Fibroblast of gingiva (primary cell): ENCODE measurements around the gene CCDC200.
"Not testable (repeated sequence)": the region's sequence is repeated elsewhere in the genome, so short reads cannot be mapped to it uniquely, and the experiment has no call there.

ENCODE experiments used
- DNase-seq: peaks from one replicate; pipeline ENCODE4 v3.0.0-alpha.2; 2011; ENCODE audit warnings: low read depth

Gene CCDC200

DNA sequence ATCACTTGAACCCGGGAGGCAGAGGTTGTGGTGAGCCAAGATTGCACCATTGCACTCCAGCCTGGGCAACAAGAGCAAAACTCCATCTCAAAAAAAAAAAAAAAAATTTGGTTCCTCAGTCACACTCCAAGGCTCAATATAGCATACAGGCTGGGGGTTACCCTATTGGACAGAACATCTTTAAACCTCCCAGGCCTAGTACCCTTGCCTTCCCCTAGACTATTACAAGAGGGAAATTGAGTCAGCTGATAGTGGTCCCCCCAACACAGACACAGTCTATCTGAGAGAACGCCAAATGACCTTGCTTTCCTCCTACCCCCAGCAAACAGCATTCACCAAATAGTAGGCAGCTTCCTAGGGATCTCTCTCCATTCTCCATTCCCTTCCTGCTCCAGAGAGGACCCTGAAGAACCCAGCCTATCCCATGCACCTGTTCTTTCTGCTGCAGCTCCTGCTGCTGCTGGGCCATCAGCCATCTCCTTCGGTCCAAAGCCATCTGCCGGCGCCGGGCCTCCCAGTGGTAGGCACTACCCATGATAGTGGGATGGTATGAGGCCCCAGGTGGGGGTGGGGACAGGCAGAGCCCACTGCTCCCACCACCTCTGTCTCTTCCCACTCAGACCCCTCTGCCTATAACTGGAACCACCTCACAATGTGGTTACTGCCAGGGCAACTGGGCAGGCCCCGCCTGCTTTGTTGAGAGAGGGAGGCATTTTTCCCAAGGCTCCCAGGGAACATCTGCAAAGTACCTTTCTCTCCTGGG lies at the start of gene CCDC200:
CCDC200 (minus strand) TSS at position 604 of the 763 bp plus-strand sequence; CDS start at position 535, 69 bp downstream.
- DNase-seq: not testable (repeated sequence)

DNA sequence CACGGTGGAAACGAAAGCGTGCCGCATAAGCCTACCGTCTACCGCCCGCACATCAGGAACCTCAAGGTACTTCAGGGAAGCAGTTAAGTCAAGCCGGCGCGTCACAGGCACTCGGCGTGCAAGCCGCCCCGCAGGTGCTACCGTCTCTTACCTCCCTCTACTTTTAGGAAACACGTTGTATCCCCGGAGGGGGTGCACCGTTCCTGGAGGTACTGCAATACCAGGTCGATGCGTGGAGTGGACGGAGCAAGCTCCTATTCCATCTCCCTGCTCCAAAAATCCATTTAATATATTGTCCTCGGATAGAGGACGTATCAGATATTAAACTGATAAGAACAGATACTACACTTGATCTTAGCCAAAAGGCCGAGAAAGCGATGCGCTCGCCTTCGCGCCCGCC lies 44.5 kb upstream of the CCDC200 start:
- not testable (repeated sequence) for DNase-seq

DNA sequence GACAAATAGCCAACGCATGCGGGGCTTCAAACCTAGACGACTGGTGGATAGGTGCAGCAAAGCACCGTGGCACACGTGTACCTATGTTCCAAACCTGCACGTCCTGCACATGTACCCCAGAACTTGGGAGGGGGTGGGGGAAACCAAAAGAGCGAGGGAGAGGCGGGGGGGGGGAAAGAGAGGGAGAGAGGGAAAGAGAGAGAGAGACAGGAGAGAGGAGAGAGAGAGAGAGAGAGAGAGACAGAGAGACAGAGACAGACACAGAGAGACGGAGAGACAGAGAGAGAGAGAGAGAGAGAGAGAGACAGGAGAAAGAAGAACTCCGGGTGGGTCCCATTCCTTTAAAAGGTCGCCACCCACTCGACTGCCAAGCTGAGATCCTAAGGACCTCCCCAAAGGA lies 44.1 kb upstream of the CCDC200 start:
- DNase-seq: not testable (repeated sequence)

DNA sequence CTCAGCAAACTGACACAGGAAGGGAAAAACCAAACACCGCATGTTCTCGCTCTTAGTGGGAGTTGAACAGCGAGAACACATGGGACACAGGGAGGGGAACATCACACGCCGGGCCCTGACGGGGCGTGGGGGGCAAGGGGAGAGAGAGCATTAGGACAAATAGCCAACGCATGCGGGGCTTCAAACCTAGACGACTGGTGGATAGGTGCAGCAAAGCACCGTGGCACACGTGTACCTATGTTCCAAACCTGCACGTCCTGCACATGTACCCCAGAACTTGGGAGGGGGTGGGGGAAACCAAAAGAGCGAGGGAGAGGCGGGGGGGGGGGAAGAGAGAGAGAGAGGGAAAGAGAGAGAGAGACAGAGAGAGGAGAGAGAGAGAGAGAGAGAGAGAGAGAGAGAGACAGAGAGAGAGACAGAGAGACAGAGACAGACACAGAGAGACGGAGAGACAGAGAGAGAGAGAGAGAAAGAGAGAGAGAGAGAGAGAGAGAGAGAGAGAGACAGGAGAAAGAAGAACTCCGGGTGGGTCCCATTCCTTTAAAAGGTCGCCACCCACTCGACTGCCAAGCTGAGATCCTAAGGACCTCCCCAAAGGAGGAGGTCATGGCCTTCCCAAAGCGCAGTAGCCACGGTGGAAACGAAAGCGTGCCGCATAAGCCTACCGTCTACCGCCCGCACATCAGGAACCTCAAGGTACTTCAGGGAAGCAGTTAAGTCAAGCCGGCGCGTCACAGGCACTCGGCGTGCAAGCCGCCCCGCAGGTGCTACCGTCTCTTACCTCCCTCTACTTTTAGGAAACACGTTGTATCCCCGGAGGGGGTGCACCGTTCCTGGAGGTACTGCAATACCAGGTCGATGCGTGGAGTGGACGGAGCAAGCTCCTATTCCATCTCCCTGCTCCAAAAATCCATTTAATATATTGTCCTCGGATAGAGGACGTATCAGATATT lies 42.4 kb upstream of the CCDC200 start:
- not testable (repeated sequence) for DNase-seq

DNA sequence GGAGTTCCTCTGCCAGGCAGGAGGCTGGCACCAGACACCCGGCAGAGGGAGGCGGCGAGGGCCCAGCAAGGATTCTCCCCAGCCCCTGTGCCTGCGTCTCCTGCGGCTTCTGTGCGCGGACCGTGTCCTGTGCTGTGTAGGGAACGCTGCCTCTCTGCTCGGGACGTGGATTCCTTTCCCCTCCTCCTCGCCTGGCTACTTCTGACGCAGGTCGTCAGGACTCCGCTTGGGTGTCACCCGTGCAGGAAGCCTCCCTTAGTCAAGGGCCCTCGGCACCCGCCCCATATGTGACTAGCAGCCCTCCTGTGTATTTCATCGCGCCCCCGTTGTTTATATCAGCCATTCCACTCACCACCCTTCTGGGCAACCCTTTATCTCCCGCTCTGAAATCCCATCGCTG lies 18.0 kb upstream of the CCDC200 start:
- DNase-seq: not testable (repeated sequence)

DNA sequence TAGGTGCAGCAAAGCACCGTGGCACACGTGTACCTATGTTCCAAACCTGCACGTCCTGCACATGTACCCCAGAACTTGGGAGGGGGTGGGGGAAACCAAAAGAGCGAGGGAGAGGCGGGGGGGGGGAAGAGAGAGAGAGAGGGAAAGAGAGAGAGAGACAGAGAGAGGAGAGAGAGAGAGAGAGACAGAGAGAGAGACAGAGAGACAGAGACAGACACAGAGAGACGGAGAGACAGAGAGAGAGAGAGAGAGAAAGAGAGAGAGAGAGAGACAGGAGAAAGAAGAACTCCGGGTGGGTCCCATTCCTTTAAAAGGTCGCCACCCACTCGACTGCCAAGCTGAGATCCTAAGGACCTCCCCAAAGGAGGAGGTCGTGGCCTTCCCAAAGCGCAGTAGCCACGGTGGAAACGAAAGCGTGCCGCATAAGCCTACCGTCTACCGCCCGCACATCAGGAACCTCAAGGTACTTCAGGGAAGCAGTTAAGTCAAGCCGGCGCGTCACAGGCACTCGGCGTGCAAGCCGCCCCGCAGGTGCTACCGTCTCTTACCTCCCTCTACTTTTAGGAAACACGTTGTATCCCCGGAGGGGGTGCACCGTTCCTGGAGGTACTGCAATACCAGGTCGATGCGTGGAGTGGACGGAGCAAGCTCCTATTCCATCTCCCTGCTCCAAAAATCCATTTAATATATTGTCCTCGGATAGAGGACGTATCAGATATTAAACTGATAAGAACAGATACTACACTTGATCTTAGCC lies 12.4 kb upstream of the CCDC200 start:
- not testable (repeated sequence) for DNase-seq

DNA sequence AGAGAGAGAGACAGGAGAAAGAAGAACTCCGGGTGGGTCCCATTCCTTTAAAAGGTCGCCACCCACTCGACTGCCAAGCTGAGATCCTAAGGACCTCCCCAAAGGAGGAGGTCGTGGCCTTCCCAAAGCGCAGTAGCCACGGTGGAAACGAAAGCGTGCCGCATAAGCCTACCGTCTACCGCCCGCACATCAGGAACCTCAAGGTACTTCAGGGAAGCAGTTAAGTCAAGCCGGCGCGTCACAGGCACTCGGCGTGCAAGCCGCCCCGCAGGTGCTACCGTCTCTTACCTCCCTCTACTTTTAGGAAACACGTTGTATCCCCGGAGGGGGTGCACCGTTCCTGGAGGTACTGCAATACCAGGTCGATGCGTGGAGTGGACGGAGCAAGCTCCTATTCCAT lies 11.2 kb upstream of the CCDC200 start:
- DNase-seq: not testable (repeated sequence)

DNA sequence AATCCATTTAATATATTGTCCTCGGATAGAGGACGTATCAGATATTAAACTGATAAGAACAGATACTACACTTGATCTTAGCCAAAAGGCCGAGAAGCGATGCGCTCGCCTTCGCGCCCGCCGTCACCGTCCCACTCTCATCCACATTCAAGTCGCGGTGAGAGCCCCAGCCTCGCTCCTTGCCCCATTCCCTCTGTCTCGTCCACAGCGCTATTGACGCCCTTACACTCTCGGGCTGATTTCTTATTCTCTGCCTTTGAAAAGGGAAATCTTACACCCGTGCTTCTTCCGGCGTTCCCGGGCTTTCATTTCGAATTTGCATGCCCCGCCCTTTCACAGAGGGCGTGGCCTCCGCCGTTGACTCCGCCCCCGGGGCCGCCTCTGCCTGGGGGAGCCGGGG lies 5.5 kb upstream of the CCDC200 start, which contains the start of gene RNU2-1:
RNU2-1 (minus strand) TSS at position 101 of the 400 bp plus-strand sequence.
- not testable (repeated sequence) for DNase-seq

DNA sequence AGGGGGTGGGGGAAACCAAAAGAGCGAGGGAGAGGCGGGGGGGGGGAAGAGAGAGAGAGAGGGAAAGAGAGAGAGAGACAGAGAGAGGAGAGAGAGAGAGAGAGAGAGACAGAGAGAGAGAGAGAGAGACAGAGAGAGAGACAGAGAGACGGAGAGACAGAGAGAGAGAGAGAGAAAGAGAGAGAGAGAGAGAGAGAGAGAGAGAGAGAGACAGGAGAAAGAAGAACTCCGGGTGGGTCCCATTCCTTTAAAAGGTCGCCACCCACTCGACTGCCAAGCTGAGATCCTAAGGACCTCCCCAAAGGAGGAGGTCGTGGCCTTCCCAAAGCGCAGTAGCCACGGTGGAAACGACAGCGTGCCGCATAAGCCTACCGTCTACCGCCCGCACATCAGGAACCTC lies 4.8 kb upstream of the CCDC200 start:
- DNase-seq: not testable (repeated sequence)

DNA sequence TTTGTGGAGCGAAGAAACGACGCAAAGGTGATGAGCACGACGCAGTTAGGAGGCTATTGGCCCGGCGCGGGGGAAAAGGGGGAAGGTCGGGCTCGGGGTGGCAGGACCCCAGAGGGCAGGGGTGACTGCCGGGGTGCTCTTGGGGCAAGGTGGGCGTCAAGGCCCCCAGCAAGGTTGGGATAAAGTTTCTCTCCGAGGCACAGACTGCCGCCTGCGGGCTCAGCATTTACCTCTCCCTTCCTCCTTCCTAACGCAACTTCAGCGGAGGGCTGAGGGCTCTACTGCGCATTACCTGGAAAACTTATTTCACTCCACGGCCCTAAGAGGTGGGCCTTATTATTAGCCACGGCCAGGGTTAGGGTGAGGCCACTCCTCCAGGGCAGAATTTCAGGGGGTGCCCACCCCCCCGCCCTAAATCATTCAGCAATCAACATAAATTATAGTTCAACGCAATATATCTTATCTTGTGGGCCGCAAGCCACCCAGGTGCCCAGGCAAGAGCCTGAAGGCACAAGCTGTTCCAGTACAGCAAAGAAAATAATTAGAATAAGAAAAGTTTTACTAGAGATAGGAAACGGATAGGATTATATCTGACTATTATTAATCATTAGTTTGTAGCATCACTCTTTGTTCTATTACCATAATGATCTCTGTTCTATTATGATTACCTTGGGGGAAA lies 3.7 kb upstream of the CCDC200 start:
- peak; percentile 0 for DNase-seq

DNA sequence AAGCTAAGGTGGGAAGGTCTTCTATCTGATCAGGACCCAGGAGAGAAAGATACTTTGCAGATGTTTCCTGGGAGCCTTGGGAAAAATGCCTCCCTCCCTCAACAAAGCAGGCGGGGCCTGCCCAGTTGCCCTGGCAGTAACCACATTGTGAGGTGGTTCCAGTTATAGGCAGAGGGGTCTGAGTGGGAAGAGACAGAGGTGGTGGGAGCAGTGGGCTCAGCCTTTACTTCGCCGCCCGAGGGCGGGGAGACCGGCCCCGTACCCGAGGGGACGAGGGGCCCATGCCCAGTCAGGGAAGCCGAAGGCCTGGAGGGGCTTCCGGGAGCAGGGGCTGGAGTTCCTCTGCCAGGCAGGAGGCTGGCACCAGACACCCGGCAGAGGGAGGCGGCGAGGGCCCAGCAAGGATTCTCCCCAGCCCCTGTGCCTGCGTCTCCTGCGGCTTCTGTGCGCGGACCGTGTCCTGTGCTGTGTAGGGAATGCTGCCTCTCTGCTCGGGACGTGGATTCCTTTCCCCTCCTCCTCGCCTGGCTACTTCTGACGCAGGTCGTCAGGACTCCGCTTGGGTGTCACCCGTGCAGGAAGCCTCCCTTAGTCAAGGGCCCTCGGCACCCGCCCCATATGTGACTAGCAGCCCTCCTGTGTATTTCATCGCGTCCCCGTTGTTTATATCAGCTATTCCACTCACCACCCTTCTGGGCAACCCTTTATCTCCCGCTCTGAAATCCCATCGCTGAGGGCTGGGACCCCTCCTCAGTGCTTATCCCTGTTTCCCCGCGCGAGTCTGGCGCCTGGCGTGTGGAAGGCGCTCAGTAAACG lies 3.0 kb upstream of the CCDC200 start:
- DNase-seq: not testable (repeated sequence)

DNA sequence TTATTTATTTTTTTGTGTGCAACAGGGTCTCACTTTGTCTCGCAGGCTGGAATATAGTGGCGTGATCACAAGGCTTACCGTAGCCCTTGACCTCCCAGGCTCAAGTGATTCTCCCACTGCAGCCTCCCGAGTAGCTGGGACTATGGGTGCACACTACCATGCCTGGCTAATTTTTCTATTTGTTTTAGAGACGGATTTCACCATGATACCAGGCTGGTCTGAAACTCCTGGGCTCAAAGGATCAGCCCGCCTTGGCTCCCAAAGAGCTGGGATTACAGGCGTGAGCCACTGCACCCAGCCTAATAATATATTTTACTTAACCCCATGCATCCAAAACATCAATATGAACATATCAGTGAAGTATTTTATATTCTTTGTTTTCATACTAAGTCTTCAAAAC lies 2.0 kb downstream of the CCDC200 start:
- DNase-seq: no peak

DNA sequence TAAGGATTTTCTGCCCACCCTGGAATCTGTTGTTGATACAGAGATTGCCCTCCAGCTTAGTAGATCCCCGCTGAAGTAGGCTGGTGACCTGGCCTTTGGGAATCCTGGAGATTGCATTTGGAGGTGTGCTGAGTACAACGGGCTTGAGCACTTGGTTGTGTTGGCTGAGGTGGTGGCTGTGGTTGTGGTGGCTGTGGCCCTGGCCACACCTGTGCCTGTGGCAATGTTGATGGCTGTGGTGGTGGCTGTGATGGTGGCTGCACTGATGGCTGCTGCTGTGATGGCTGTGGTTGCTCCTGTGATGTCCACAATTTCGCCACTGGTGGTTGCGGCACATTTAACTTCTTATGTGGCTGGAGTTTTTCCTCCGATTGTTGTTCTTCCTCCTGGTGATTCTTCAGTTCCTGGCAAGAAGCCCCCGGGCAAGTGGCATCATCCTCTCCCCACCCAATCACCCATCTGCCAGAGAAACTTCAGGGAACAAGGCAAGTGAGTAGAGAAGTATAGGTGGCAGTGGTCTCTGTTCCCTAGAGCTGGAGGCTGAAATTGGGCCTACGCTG lies 4.2 kb downstream of the CCDC200 start:
- no peak for DNase-seq

DNA sequence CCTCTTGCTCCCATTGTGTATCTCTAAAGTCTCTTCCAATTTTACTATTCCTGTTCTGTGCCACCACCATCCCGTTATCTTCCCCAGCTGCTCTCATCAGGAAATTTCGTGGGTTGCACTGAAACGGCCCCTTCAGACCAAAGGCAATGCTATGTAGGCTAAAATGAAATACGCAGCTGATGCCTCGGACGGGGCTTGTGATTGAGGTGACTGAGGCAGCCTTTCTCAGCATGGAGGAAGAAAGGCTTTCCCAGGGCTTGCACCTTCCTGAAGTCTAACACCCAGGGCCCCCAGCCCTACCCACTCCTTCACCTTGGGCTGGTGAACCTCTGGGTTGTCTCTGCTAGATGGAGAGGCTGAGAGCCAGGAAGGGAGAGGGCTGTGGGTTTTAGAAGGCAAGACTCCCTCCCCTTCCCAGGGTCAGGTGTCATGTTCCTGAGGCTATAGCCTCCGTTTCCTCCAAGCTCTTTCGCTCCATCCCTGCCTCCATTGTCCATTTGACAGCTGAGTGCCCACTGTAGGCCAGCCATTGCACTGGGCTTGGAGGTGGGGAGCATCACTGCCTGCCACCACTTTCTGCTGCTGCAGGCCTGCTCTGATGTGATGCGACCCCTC lies 7.8 kb downstream of the CCDC200 start:
- DNase-seq: no peak

DNA sequence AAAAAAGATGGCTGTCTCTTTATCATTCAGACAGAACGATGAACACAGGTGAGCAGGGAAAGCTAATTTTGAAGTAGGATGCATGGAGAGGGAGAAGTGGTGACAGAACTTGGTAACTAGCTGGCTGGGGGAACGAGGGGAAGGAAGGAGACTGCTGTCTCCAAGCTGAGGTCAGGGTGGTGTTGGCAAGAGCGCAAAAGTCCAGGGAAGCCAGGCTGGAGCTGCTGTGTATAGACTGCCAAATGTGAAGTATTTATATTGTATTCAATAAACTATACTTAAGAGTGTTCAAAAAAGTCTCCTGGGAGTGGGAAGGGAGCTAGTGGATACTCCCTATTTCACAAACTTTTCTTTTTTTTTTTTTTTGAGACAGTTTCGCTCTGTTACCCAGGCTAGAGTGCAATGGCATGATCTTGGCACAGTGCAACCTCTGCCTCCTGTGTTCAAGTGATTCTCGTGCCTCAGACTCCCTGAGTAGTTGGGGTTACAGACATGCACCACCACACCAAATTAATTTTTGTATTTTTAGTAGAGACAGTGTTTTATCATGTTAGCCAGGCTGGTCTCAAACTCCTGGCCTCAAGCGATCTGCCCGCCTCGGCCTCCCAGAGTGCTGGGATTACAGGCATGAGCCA lies 8.6 kb downstream of the CCDC200 start:
- no peak for DNase-seq

DNA sequence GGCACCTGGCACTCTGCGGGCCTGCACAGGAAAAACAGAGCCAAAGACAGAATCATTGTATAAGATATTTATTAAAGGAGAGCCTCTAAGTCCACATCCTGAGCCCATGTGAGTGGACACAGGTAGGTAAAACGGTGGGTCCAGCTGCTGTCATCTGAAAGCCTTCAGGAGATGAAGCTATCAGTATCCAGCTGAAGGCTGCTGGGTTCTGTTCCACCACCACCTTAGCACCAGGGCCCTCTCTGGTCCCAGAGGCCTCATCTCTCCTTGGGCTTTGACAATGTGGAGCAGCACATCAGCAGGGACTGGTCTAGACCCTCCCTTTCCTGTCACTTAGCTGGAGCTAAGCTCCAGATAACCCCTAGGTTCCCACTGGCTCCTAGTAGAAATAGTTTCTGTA lies 9.4 kb downstream of the CCDC200 start:
- DNase-seq: no peak

DNA sequence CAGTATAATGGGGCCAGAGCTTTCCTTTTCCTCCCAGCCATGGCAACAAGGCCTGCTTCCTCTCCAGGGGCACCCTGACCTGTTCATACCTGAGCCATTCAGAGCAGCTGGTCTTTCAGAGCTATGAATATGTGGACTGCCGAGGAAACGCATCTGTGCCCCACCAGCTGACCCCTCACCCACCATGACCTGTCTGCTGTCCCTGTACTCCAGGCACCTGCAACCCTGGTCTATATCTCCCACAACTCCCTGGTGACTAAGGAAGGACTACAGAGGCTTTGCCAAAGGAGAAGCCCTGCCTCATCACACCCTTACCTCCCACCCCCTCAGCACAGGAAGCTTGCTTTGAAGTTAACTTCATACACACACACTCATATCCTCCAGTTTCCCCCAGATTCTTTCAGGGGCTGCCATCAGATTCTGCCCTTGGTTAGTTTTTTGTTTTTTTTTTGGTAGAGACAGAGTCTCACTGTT lies 10.8 kb downstream of the CCDC200 start:
- no peak for DNase-seq

DNA sequence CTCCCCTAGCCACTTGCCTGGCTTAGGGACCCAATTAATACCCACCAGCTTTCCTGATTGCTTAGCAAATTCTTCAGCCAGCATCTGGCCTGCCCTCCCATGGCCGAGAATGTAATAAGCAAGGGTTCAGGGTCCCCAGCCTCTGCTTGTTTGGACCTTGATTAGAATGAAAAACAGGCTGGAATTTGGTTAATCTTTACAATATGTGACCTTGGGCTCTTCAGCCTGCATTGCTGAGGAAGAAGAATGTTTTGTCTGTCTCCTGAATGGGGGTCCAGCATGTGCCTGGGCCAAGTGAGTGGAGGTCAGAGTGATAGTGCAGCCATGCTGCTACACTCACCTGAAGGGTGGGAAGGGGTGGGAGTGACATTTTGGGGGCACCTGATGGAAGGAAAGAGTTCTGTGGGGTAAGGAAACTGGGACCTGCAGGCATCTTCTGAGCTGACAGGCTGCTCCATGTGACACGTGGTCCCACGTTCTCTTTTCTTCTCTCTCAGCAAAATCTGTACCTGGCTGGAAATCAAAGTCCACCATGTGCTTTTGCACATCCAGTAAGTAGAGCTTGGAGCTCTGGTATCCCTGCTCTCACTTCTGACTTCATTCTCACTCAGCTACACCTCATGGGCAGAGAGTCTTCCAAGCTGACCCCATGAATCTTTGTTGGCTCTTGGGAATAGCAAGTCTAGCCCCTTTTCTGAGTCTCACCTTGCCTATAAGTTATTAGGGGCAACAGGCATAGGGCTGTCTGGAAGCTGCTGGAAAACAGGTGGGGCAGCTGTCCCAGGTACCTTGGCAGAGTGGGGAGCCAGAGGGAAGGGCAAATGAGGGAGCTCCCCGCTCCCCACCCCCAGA lies 11.4 kb downstream of the CCDC200 start:
- no peak for DNase-seq
